ENCODE results near the gene SERPIND1. TPM values are rescaled to one million over a fixed set of nuclear protein-coding genes. Genes with fewer than 3 reads are reported as not detected.

SERPIND1 gene
- total and polyA plus RNA-seq, 2 of the 8 experiments (the other 6 are each of a cell fraction or from before 2014, with no cell fraction given): not detected

DNA sequence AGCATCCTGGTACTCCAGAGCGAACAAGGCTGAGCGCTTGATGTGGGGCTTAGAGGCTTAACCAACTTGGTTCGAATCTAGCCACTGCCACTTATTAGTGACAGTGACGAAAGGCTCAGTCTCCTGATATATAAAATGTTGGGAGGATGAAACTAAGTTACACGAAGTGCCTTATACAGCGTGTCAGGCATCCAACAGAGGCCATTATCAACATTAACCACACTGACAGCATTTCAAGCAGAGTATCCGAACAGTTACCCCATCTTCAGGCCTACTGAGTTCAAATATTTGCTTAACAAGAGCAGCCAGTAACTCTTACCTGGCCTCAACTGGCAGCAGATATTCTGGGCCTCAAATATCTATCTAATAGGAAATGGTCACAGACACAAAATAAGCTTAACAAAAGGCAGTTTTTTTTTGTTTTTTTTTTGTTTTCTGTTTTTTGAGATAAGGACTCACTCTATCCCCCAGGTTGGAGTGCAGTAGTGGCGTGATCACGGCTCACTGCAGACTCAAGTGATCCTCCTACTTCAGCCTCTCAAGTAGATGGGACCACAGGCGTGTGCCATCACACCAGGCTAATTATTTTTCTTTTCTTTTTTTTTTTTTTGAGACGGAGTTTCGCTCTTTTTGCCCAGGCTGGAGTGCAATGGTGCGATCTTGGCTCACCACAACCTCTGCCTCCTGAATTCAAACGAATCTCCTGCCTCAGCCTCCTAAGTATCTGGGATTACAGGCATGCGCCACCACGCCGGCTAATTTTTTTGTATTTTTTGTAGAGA lies 2.9 kb downstream of the SERPIND1 start:
- no peak overlapping the region for H3K14ac ChIP-seq (ENCODE audit: insufficient read length)
- peaks cover 0 to 5% (median 1%) of the 10 kb centered on the region in 4 experiments; a peak in 2 of 7 replicates for H3K4me1 ChIP-seq (replicated peaks in 1 of 4; ENCODE audit: control insufficient read depth in 3 of 4, insufficient read depth in 4 of 4, low read length in 3 of 4)
- no peak overlapping the region for H2BK120ac ChIP-seq (replicated peaks; ENCODE audit: low read depth, low read length)
- H4K91ac ChIP-seq (replicated peaks; ENCODE audit: insufficient read length, low read length): no peak overlapping the region
- no peak overlapping the region for H2AK5ac ChIP-seq (ENCODE audit: low read depth, low read length)
- H3K36me3 ChIP-seq (ENCODE audit: control insufficient read depth in 2 of 4, insufficient read depth in 4 of 4, low read length in 3 of 4): no peaks in the 10 kb centered on the region
- H2BK5ac ChIP-seq (ENCODE audit: low read depth, low read length): no peak overlapping the region
- H3K56ac ChIP-seq (replicated peaks; ENCODE audit: insufficient read length, low read depth, low read length): no peak overlapping the region
- no peak overlapping the region for H2BK15ac ChIP-seq (ENCODE audit: low read length)
- H2BK12ac ChIP-seq (ENCODE audit: low read depth, low read length): no peak overlapping the region
- no peak overlapping the region for H3K4ac ChIP-seq (replicated peaks; ENCODE audit: insufficient read length, low read depth, low read length)
- no peak overlapping the region for H3K9ac ChIP-seq (replicated peaks in 1 of 4; ENCODE audit: extremely low read depth in 1 of 4, low read depth in 3 of 4, low read length in 3 of 4)
- no peaks in the 10 kb centered on the region for H3K27me3 ChIP-seq (replicated peaks in 1 of 4; ENCODE audit: control insufficient read depth in 3 of 4, extremely low read depth in 1 of 4, insufficient read depth in 3 of 4, low read length in 3 of 4)
- POLR2A ChIA-PET (ENCODE audit: partially characterized antibody): no interaction called here
- H4K8ac ChIP-seq (ENCODE audit: extremely low read depth, insufficient read depth, low read length): no peak overlapping the region
- H3K18ac ChIP-seq (ENCODE audit: extremely low read depth, low read length): no peak overlapping the region
- no peaks in the 10 kb centered on the region for H4K20me1 ChIP-seq (replicated peaks in 1 of 2; ENCODE audit: control insufficient read depth in 1 of 2, insufficient read depth in 2 of 2, low read length in 2 of 2)
- no peak overlapping the region for H3K4me2 ChIP-seq (ENCODE audit: insufficient read depth in 1 of 2, low read depth in 2 of 2, low read length in 2 of 2)
- DNase-seq (ENCODE audit: low read depth in 1 of 2, low spot score in 2 of 2) (no peak), FAIRE-seq (no peak)
- no peak overlapping the region for H2AFZ ChIP-seq (ENCODE audit: low read length)
- H4K5ac ChIP-seq (ENCODE audit: insufficient read length, low read depth, low read length): no peak overlapping the region
- no peaks in the 10 kb centered on the region for H3K79me1 ChIP-seq (ENCODE audit: low read depth, low read length)
- no peaks in the 10 kb centered on the region for H3K9me3 ChIP-seq (ENCODE audit: insufficient read depth in 2 of 2, low read depth in 1 of 2, low read length in 1 of 2)
- H3K27ac ChIP-seq (ENCODE audit: low read depth, low read length): no peak overlapping the region
- 91% methylated on average over 15 of the region's 17 CpGs; no CpG with 5 or more reads in 1 of the 2 experiments for WGBS, 2 experiments (ENCODE audit: extremely low coverage in 1 of 2, insufficient coverage in 1 of 2, insufficient read length in 1 of 2, insufficient replicate concordance in 2 of 2, low coverage in 1 of 2, low lambda C conversion rate in 2 of 2, missing lambda C conversion rate in 1 of 2)
- CTCF ChIA-PET (ENCODE audit: partially characterized antibody): interaction anchor here (0.7 to 2.0 kb wide), 5 partner anchors 10 to 203 kb away, joined by 3 to 10 read pairs (median 3); no protein-coding TSS in a partner anchor
- H3K23ac ChIP-seq (ENCODE audit: insufficient read length): no peak overlapping the region
- H3K23me2 ChIP-seq (ENCODE audit: low read depth, low read length): no peaks in the 10 kb centered on the region
- H3K4me3 ChIP-seq (ENCODE audit: extremely low read depth in 1 of 4, insufficient read depth in 2 of 4, low read depth in 3 of 4, low read length in 4 of 4): no peak overlapping the region
- no peak overlapping the region for H2BK20ac ChIP-seq (ENCODE audit: low read length)
- no peaks in the 10 kb centered on the region for H3K79me2 ChIP-seq (ENCODE audit: control insufficient read depth in 1 of 2, insufficient read depth in 2 of 2, low read length in 2 of 2)
- no peak for TF ChIP-seq NANOG (IDR thresholded peaks at IDR 0.05; ENCODE audit: insufficient read depth, low read depth, low read length, poor library complexity, severe bottlenecking)
- no peak for TF ChIP-seq TEAD4 (IDR thresholded peaks at IDR 0.05; ENCODE audit: low read depth, low read length)
- no peak for TF ChIP-seq SIRT6 (IDR thresholded peaks at IDR 0.05; ENCODE audit: low read length)
- TF ChIP-seq SIN3A (conservative IDR thresholded peaks at IDR 0.05 in 1 of 2, IDR thresholded peaks at IDR 0.05 in 1 of 2; ENCODE audit: low read depth in 1 of 2, low read length in 2 of 2): no peak
- TF ChIP-seq POLR2A (IDR thresholded peaks at IDR 0.05; ENCODE audit: control extremely low read depth in 1 of 2, low read depth in 2 of 2, low read length in 2 of 2): no peak
- no peak for TF ChIP-seq CTBP2 (IDR thresholded peaks at IDR 0.05; ENCODE audit: borderline replicate concordance, insufficient read depth, insufficient read length, low read length)
- no peak for TF ChIP-seq CREB1 (IDR thresholded peaks at IDR 0.05)
- no peak for TF ChIP-seq HDAC2 (IDR thresholded peaks at IDR 0.05; ENCODE audit: borderline replicate concordance in 1 of 2, low read depth in 2 of 2, low read length in 2 of 2)
- no peak for TF ChIP-seq EP300 (IDR thresholded peaks at IDR 0.05; ENCODE audit: borderline replicate concordance in 1 of 2, low read depth in 2 of 2, low read length in 2 of 2)

Measured in H1 (cell line).